ENCODE measurements around the gene SLC49A3. TPM values are rescaled to one million over a fixed set of nuclear protein-coding genes. Genes with fewer than 3 reads are reported as not detected.

Gene SLC49A3
- total and polyA plus RNA-seq, 9 donors, result 0.43 to 5.2 (median 2.1) TPM

DNA sequence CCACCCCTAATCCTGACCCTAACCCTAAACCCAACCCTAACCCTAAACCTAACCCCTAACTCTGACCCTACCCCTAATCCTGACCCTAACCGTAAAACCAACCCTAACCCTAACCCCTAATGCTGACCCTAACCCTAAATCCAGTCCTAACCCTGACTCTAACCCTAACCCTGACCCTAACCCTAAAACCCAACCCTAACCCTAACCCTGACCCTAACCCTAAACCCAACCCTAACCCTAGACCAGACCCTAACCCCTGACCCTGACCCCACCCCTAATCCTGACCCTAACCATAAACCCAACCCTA lies 16.0 kb upstream of the SLC49A3 start:
- Histone ChIP-seq H3K36me3 (no peaks in the 10 kb centered on the region), H3K9me3 (no peaks in the 10 kb centered on the region), H3K4me1 (ENCODE audit: insufficient read depth) (peaks cover 20% of the 10 kb centered on the region), H3K4me3 (peak overlapping the region; percentile 90), H3K27ac (no peak overlapping the region), H3K27me3 (no peaks in the 10 kb centered on the region)
- intact Hi-C loops (cut with DNase I), result no loop called here
- no peak for DNase-seq
- TF ChIP-seq POLR2A (IDR thresholded peaks at IDR 0.05) (no peak), EP300 (IDR thresholded peaks at IDR 0.05) (no peak)
- TF ChIP-seq, protein P1, sequence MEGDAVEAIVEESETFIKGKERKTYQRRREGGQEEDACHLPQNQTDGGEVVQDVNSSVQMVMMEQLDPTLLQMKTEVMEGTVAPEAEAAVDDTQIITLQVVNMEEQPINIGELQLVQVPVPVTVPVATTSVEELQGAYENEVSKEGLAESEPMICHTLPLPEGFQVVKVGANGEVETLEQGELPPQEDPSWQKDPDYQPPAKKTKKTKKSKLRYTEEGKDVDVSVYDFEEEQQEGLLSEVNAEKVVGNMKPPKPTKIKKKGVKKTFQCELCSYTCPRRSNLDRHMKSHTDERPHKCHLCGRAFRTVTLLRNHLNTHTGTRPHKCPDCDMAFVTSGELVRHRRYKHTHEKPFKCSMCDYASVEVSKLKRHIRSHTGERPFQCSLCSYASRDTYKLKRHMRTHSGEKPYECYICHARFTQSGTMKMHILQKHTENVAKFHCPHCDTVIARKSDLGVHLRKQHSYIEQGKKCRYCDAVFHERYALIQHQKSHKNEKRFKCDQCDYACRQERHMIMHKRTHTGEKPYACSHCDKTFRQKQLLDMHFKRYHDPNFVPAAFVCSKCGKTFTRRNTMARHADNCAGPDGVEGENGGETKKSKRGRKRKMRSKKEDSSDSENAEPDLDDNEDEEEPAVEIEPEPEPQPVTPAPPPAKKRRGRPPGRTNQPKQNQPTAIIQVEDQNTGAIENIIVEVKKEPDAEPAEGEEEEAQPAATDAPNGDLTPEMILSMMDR (IDR thresholded peaks at IDR 0.05), result no peak
- WGBS, 3 donors, result 76 to 91% (median 91%) methylated on average over 1 of the region's 1 CpG

DNA sequence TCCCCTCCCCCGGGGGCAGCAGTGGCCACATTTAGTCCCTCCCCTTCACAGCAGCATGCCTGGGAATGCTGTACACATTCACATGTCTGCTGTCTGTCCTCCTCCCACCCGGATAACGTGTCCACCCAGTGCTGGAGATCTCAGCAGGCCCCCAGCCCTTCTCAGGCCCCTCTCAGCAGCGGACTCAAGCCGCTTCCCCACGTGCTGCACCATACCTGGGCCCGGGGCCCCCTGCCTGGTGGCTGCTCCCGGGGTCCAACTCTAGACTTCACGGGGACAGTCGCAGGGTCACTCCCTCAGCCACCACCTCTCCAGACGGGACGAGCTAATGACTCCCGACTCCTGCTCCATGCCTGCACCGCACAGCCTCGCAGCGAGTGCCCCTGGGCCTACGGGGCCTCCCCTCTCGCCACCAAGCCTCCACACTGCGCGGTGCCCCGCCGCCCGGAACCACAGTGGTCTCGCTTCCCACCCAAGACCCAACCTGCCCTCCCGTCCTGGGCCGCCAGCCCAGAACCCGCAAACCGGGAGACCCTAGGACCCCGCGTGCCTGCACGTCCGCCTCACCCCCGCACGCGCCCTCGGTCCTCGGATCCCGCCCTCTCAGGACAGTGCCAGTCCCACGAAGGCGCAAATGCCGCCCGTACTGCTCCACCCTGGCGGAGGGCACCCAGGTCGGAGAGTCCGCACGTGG lies 15.4 kb upstream of the SLC49A3 start:
- Histone ChIP-seq H3K36me3 (no peaks in the 10 kb centered on the region), H3K9me3 (no peaks in the 10 kb centered on the region), H3K27ac (no peak overlapping the region), H3K4me1 (ENCODE audit: insufficient read depth) (peaks cover 20% of the 10 kb centered on the region), H3K27me3 (no peaks in the 10 kb centered on the region), H3K4me3 (no peak overlapping the region)
- whole genome bisulfite sequencing, 3 donors, result 87 to 89% (median 89%) methylated on average over 46 of the region's 46 CpGs
- peak in 3 of 5 donors; percentile 63 to 68 (median 65) for DNase-seq
- TF ChIP-seq, protein P1 (IDR thresholded peaks at IDR 0.05), result no peak
- intact Hi-C loops (cut with DNase I), result no loop called here

DNA sequence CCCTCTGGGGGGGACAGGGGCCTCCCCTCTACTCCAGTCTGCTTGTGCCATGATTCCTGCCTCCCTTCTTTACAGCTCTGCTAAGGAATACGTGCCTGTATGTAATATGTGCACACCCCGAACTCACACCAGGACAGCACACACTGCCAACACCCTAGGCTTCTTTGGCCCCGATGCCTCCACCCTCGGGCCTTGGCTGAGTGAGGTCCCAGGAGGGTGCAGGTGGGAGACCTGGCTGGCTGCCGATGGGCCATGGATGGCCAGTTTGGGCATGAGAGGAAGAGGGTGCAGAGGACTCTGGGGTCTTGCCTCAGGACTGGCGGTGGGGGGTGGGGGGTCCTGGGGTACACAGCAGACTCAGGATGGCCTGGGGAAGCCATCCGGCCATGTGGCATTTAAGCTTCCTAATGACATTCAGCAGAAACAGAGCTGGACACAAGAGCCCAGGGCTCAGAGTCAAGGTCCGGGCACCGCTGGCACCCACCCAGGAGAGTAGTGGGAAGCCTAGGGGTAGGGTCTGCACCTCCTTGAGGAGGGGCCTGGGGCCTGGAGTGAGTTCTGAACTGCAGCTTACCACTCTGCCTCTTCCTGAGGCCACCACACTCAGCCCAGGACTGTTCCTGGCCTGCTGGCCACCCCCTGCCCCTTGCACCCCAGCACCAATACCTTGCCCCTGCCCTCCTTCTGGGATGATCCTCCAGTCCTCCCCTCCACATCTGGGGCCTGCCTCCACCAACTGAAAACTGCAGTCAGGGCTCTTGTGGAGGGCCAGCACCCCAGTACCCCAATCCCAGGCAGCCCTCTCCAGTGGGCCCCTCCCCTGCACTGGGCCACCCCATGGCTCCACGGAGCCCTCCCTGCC lies 14.6 kb upstream of the SLC49A3 start:
- Histone ChIP-seq H3K36me3 (no peaks in the 10 kb centered on the region), H3K27me3 (no peaks in the 10 kb centered on the region), H3K4me3 (no peak overlapping the region), H3K9me3 (no peaks in the 10 kb centered on the region), H3K4me1 (ENCODE audit: insufficient read depth) (peaks cover 16% of the 10 kb centered on the region), H3K27ac (no peak overlapping the region)
- peak in 3 of 5 donors; percentile 36 to 48 (median 45) for DNase-seq
- WGBS, 3 donors, result 79 to 83% (median 82%) methylated on average over 10 of the region's 10 CpGs
- TF ChIP-seq EP300 (IDR thresholded peaks at IDR 0.05) (no peak), POLR2A (IDR thresholded peaks at IDR 0.05) (no peak)
- TF ChIP-seq, protein P1 (IDR thresholded peaks at IDR 0.05), result no peak
- intact Hi-C loops (cut with DNase I), result no loop called here

DNA sequence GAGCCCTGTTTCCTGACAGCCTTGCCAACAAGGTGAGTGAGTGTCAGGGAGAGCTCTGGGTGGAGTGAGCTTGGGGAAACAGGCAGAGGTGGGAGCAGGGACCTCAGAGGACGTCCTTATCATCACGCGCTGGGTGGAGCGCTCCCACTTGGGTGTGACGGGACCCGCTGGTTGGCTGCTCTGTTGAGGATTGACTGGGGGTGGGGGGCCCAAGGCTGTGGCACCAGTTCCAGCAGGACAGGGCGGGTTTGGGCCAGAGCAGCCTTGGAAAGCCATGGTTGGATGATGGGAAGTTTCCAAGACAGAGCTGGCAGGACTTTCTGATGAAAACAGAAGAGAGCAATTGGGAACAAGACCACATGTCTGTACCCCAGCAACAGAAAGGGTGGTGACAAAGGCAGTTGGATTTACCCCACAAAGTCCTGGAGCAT lies 13.7 kb upstream of the SLC49A3 start:
- H3K27ac ChIP-seq, result no peak overlapping the region
- 69 to 83% (median 75%) methylated on average over 7 of the region's 7 CpGs for WGBS, 3 donors
- intact Hi-C loops (cut with DNase I), result no loop called here
- H3K9me3 ChIP-seq, result no peaks in the 10 kb centered on the region
- no peak for DNase-seq
- peaks cover 9% of the 10 kb centered on the region for H3K4me1 ChIP-seq (ENCODE audit: insufficient read depth)
- H3K4me3 ChIP-seq, result no peak overlapping the region
- TF ChIP-seq, protein P1 (IDR thresholded peaks at IDR 0.05), result no peak
- no peak for TF ChIP-seq EP300 (IDR thresholded peaks at IDR 0.05)
- H3K27me3 ChIP-seq, result no peaks in the 10 kb centered on the region
- no peaks in the 10 kb centered on the region for H3K36me3 ChIP-seq
